Activated CD8-positive, alpha-beta memory T cell treated with anti-CD3 and anti-CD28 coated beads, Interleukin-2, amount 50 U/mL, for 4 hours (primary cell): ENCODE results near the gene KLF1.
"Not testable (repeated sequence)": the region's sequence is repeated elsewhere in the genome, so short reads cannot be mapped to it uniquely, and the experiment has no call there.

Source experiments
- DNase-seq: peaks from one replicate; pipeline ENCODE4 v3.0.0-alpha.2; 2020

KLF1 gene

GRCh38 chr19:12890787-12891552, 4.0 kb upstream of the KLF1 start, which contains the start of gene GCDH:
Gene GCDH (plus strand): TSS chr19:12891160. CDS start chr19:12891305, 145 bp downstream.
- peak; percentile 93 for DNase-seq

- not testable (repeated sequence) for DNase-seq
These were observed 3.3 kb upstream of the KLF1 start for GRCh38 chr19:12890299-12890786.

- no peak for DNase-seq
These were observed 1.1 kb upstream of the KLF1 start for GRCh38 chr19:12888006-12888603.

- no peak for DNase-seq
These were observed 391 bp downstream of the KLF1 start for GRCh38 chr19:12886651-12886968.

GRCh38 chr19:12885749-12886650, 1.0 kb downstream of the KLF1 start:
- no peak for DNase-seq

- peak; percentile 85 for DNase-seq
These were observed 1.9 kb downstream of the KLF1 start for GRCh38 chr19:12884926-12885748.

- DNase-seq: no peak
These were observed 2.4 kb downstream of the KLF1 start for GRCh38 chr19:12884627-12884925.

GRCh38 chr19:12884202-12884601, 2.8 kb downstream of the KLF1 start:
- DNase-seq: no peak

GRCh38 chr19:12882589-12882988, 4.4 kb downstream of the KLF1 start:
- DNase-seq: no peak

GRCh38 chr19:12881172-12881808, 5.7 kb downstream of the KLF1 start, which contains the start of gene DNASE2:
Gene DNASE2 (minus strand): TSS chr19:12881449. CDS start chr19:12881375, 74 bp downstream.
- peak; percentile 87 for DNase-seq

GRCh38 chr19:12880551-12881171, 6.3 kb downstream of the KLF1 start:
- no peak for DNase-seq

GRCh38 chr19:12875086-12875485, 11.9 kb downstream of the KLF1 start:
- no peak for DNase-seq

- DNase-seq: no peak
These were observed 12.9 kb downstream of the KLF1 start for GRCh38 chr19:12873891-12874745.

- peak; percentile 65 for DNase-seq
These were observed 13.8 kb downstream of the KLF1 start for GRCh38 chr19:12872941-12873890.

- DNase-seq: no peak
These were observed 14.7 kb downstream of the KLF1 start for GRCh38 chr19:12872255-12872654.

GRCh38 chr19:12871681-12872080, 15.3 kb downstream of the KLF1 start:
- no peak for DNase-seq

- DNase-seq: no peak
These were observed 18.4 kb downstream of the KLF1 start for GRCh38 chr19:12868540-12869112.

- peak; percentile 61 for DNase-seq
These were observed 19.6 kb downstream of the KLF1 start for GRCh38 chr19:12867120-12868099.
